ENCODE data around the gene SLC24A4.
"Not testable (repeated sequence)": the region's sequence is repeated elsewhere in the genome, so short reads cannot be mapped to it uniquely, and the experiment has no call there.

SLC24A4 gene

GRCh38 chr14:92373336-92373735, 50.4 kb downstream of the SLC24A4 start:
- no peak for DNase-seq

- DNase-seq: no peak
Measured at GRCh38 chr14:92380131-92380530, 57.2 kb downstream of the SLC24A4 start.

GRCh38 chr14:92380582-92380981, 57.6 kb downstream of the SLC24A4 start:
- DNase-seq: no peak

GRCh38 chr14:92382677-92383076, 59.7 kb downstream of the SLC24A4 start:
- DNase-seq: no peak

- no peak for DNase-seq
Measured at GRCh38 chr14:92383805-92384204, 60.8 kb downstream of the SLC24A4 start.

- DNase-seq: no peak
Measured at GRCh38 chr14:92384461-92385133, 61.6 kb downstream of the SLC24A4 start.

- DNase-seq: no peak
Measured at GRCh38 chr14:92385561-92385960, 62.6 kb downstream of the SLC24A4 start.

- DNase-seq: no peak
Measured at GRCh38 chr14:92386165-92386564, 63.2 kb downstream of the SLC24A4 start.

GRCh38 chr14:92386637-92387036, 63.7 kb downstream of the SLC24A4 start:
- no peak for DNase-seq

- no peak for DNase-seq
Measured at GRCh38 chr14:92387578-92387977, 64.6 kb downstream of the SLC24A4 start.

GRCh38 chr14:92389598-92390158, 66.7 kb downstream of the SLC24A4 start:
- DNase-seq: no peak

- DNase-seq: no peak
Measured at GRCh38 chr14:92391726-92392125, 68.8 kb downstream of the SLC24A4 start.

- DNase-seq: no peak
Measured at GRCh38 chr14:92392711-92393110, 69.7 kb downstream of the SLC24A4 start.

GRCh38 chr14:92397150-92397952, 74.4 kb downstream of the SLC24A4 start:
- DNase-seq: no peak

GRCh38 chr14:92397953-92398564, 75.1 kb downstream of the SLC24A4 start:
- no peak for DNase-seq

- DNase-seq: no peak
Measured at GRCh38 chr14:92398888-92399636, 76.1 kb downstream of the SLC24A4 start.

- no peak for DNase-seq
Measured at GRCh38 chr14:92400579-92401444, 77.8 kb downstream of the SLC24A4 start.

GRCh38 chr14:92401561-92401960, 78.6 kb downstream of the SLC24A4 start:
- DNase-seq: no peak

GRCh38 chr14:92402500-92402899, 79.5 kb downstream of the SLC24A4 start:
- DNase-seq: not testable (repeated sequence)

GRCh38 chr14:92404018-92404417, 81.1 kb downstream of the SLC24A4 start:
- DNase-seq: no peak

- DNase-seq: no peak
Measured at GRCh38 chr14:92404421-92404820, 81.5 kb downstream of the SLC24A4 start.

- no peak for DNase-seq
Measured at GRCh38 chr14:92404938-92405337, 82.0 kb downstream of the SLC24A4 start.

All from activated CD4-positive, CD25-positive, alpha-beta regulatory T cell (primary cell).